SK-N-SH (cell line): ENCODE results near the gene TJP1. TPM values are rescaled to one million over a fixed set of nuclear protein-coding genes. Genes with fewer than 3 reads are reported as not detected.
A peak's percentile ranks its signal among the peaks of the same experiment; 100 is the strongest.

Experiments used
- CTCF ChIA-PET: fragments of 300-600, 350-600 bp; formaldehyde crosslinking; extraction: SDS; loops from one replicate; lab custom pipeline; 2021; lab: Yijun Ruan, JAX
- POLR2A ChIA-PET: fragments of 350-600 bp; sonication (Branson Sonifier 250); formaldehyde crosslinking; extraction: SDS; loops from one replicate; lab custom pipeline; 2020; ENCODE audit warnings: antibody characterized with exemption, inconsistent platforms; lab: Yijun Ruan, JAX
- DNase-seq: peaks from one replicate; pipeline ENCODE4 v3.0.0; 2012
- H2AFZ ChIP-seq: fragments of 200-600 bp; sonication (generic); 2 replicates; pipeline ENCODE4 v1.8.1; 2016; ENCODE audit warnings: antibody characterized with exemption, mild to moderate bottlenecking, low read depth
- H3F3A ChIP-seq: fragments of 200-600 bp; sonication (generic); replicated peaks from 2 replicates; pipeline ENCODE3; 2016; ENCODE audit warnings: antibody characterized with exemption, mild to moderate bottlenecking; ENCODE audit not compliant: insufficient read depth
- H3K27ac ChIP-seq, 2 experiments: fragments of 200-500 bp in 1 of 2; fragments of 200-600 bp in 1 of 2; sonication (Bioruptor generic) in 1 of 2; sonication (generic), shearing (Covaris generic) in 1 of 2; 2 replicates each; pipeline versions ENCODE4 v1.5.1 to v1.6.1; 2014 to 2016; ENCODE audit warnings: low read depth in 2 of 2, inconsistent platforms in 1 of 2, low read length in 1 of 2, mild to moderate bottlenecking in 1 of 2, mixed read lengths in 1 of 2
- H3K27me3 ChIP-seq: fragments of 200-600 bp; sonication (generic), shearing (Covaris generic); 2 replicates; pipeline ENCODE4 v1.6.1; 2016; ENCODE audit warnings: mixed run types; ENCODE audit not compliant: insufficient read depth
- H3K36me3 ChIP-seq, 2 experiments: fragments of 200-500 bp in 1 of 2; fragments of 200-600 bp in 1 of 2; sonication (Bioruptor generic) in 1 of 2; sonication (generic) in 1 of 2; replicated peaks in 1 of 2; 2 replicates each; pipeline versions ENCODE3 to v1.5.1; 2014 to 2016; ENCODE audit warnings: low read length in 1 of 2, mild to moderate bottlenecking in 1 of 2; ENCODE audit not compliant: insufficient read depth in 2 of 2, control insufficient read depth in 1 of 2
- H3K4me1 ChIP-seq, 2 experiments: fragments of 200-500 bp in 1 of 2; fragments of 200-600 bp in 1 of 2; sonication (Bioruptor generic) in 1 of 2; sonication (generic), shearing (Covaris generic) in 1 of 2; 2 replicates each; pipeline versions ENCODE4 v1.5.1 to v1.6.1; 2014 to 2016; ENCODE audit warnings: low read depth in 1 of 2, low read length in 1 of 2, mixed run types in 1 of 2; ENCODE audit not compliant: insufficient read depth in 2 of 2, control insufficient read depth in 1 of 2
- H3K4me2 ChIP-seq: fragments of 200-600 bp; sonication (generic), shearing (Covaris generic); 2 replicates; pipeline ENCODE4 v1.6.1; 2017; ENCODE audit warnings: mixed run types
- H3K4me3 ChIP-seq, 2 experiments: fragments of 200-500 bp in 1 of 2; fragments of 200-600 bp in 1 of 2; sonication (Bioruptor generic) in 1 of 2; sonication (generic), shearing (Covaris generic) in 1 of 2; 2 replicates each; pipeline versions ENCODE4 v1.5.1 to v1.8.1; 2014 to 2016; ENCODE audit warnings: low read depth in 2 of 2, inconsistent platforms in 1 of 2, low read length in 1 of 2, mild to moderate bottlenecking in 1 of 2, mixed read lengths in 1 of 2, moderate library complexity in 1 of 2
- H3K79me2 ChIP-seq: fragments of 200-600 bp; sonication (generic); 2 replicates; pipeline ENCODE4 v1.8.1; 2017; ENCODE audit warnings: mild to moderate bottlenecking; ENCODE audit not compliant: insufficient read depth
- H3K9ac ChIP-seq: fragments of 200-600 bp; sonication (generic); 2 replicates; pipeline ENCODE4 v1.6.1; 2017; ENCODE audit warnings: mixed run types
- H3K9me2 ChIP-seq: fragments of 200-600 bp; sonication (generic); 2 replicates; pipeline ENCODE4 v1.6.1; 2017; ENCODE audit warnings: mixed run types
- H3K9me3 ChIP-seq: fragments of 200-600 bp; sonication (generic); 2 replicates; pipeline ENCODE4 v1.6.1; 2017; ENCODE audit warnings: mixed run types, mild to moderate bottlenecking, moderate library complexity
- H4K20me1 ChIP-seq: fragments of 200-600 bp; sonication (generic); 2 replicates; pipeline ENCODE4 v1.6.1; 2017; ENCODE audit warnings: mild to moderate bottlenecking, mixed run types; ENCODE audit not compliant: insufficient read depth
- CHD2 ChIP-seq: fragments of 150-350 bp; IDR thresholded peaks from 2 replicates; pipeline ENCODE4 v1.6.1; 2018; ENCODE audit warnings: low read length; ENCODE audit not compliant: partially characterized antibody
- FOSL2 ChIP-seq: IDR thresholded peaks from 2 replicates; pipeline ENCODE4 v1.4.0; 2012; ENCODE audit warnings: low read depth, mild to moderate bottlenecking, moderate library complexity, borderline replicate concordance
- FOXJ3 ChIP-seq: sonication (generic); formaldehyde crosslinking; IDR thresholded peaks from 2 replicates; pipeline ENCODE4 v1.5.1; 2020; ENCODE audit warnings: mild to moderate bottlenecking, missing genetic modification reagents
- JUND ChIP-seq: IDR thresholded peaks from 2 replicates; pipeline ENCODE4 v1.4.0; 2012
- MEF2A ChIP-seq: IDR thresholded peaks from 2 replicates; pipeline ENCODE4 v1.4.0; 2012; ENCODE audit warnings: low read depth, borderline replicate concordance
- NFIC ChIP-seq: IDR thresholded peaks from 2 replicates; pipeline ENCODE4 v1.4.0; 2012; ENCODE audit warnings: borderline replicate concordance
- NRF1 ChIP-seq: IDR thresholded peaks from 2 replicates; pipeline ENCODE4 v1.6.1; 2012; ENCODE audit warnings: low read depth, mild to moderate bottlenecking, low read length
- RAD21 ChIP-seq: IDR thresholded peaks from 2 replicates; pipeline ENCODE4 v1.6.1; 2012; ENCODE audit warnings: mild to moderate bottlenecking, low read length
- RXRA ChIP-seq: IDR thresholded peaks from 2 replicates; pipeline ENCODE4 v1.4.0; 2012; ENCODE audit warnings: low read depth, mild to moderate bottlenecking, borderline replicate concordance
- SIN3A ChIP-seq: IDR thresholded peaks from 2 replicates; pipeline ENCODE4 v1.6.1; 2012; ENCODE audit warnings: low read depth, mild to moderate bottlenecking, low read length, moderate library complexity, borderline replicate concordance
- TAF1 ChIP-seq: IDR thresholded peaks from 2 replicates; pipeline ENCODE4 v1.6.1; 2012; ENCODE audit warnings: low read depth, mild to moderate bottlenecking, low read length, moderate library complexity, borderline replicate concordance
- TCF12 ChIP-seq: IDR thresholded peaks from 2 replicates; pipeline ENCODE4 v1.4.0; 2012
- YY1 ChIP-seq: IDR thresholded peaks from 2 replicates; pipeline ENCODE4 v1.4.0; 2012; ENCODE audit warnings: low read depth, mild to moderate bottlenecking
- WGBS: methylation state at CpG from one replicate; pipeline ENCODE4 v1.1.6; 2017; ENCODE audit warnings: low lambda C conversion rate; 5-methylcytosine and 5-hydroxymethylcytosine counted together
- polyA plus RNA-seq, 3 experiments: library from polyadenylated mRNA; depleted of rRNA; stranded (reverse); fragments of >200 nt; gene quantifications; 2 replicates each; pipeline ENCODE4 v1.2.3, GENCODE V29; 2012
- TF ChIP-seq, protein P1 (sequence below): IDR thresholded peaks from 2 replicates; pipeline ENCODE4 v1.4.0; 2012; ENCODE audit warnings: low read depth, borderline replicate concordance
- TF ChIP-seq, protein P2 (sequence below): fragments of 150-350 bp; IDR thresholded peaks from 2 replicates; pipeline ENCODE4 v1.6.1; 2017; ENCODE audit warnings: antibody characterized with exemption, low read length, low read depth, borderline replicate concordance
- TF ChIP-seq, protein P3 (sequence below): fragments of 200-600 bp; sonication (generic); IDR thresholded peaks from 2 replicates; pipeline ENCODE4 v1.6.1; 2017; ENCODE audit warnings: antibody characterized with exemption, mild to moderate bottlenecking, moderate library complexity
- TF ChIP-seq, protein P4 (sequence below): IDR thresholded peaks from 2 replicates; pipeline ENCODE4 v1.4.0; 2012; ENCODE audit warnings: low read depth, borderline replicate concordance

The TJP1 gene
- polyA plus RNA-seq, 1 of the 3 experiments (the other 2 are of a cell fraction), result 17.5 TPM

DNA sequence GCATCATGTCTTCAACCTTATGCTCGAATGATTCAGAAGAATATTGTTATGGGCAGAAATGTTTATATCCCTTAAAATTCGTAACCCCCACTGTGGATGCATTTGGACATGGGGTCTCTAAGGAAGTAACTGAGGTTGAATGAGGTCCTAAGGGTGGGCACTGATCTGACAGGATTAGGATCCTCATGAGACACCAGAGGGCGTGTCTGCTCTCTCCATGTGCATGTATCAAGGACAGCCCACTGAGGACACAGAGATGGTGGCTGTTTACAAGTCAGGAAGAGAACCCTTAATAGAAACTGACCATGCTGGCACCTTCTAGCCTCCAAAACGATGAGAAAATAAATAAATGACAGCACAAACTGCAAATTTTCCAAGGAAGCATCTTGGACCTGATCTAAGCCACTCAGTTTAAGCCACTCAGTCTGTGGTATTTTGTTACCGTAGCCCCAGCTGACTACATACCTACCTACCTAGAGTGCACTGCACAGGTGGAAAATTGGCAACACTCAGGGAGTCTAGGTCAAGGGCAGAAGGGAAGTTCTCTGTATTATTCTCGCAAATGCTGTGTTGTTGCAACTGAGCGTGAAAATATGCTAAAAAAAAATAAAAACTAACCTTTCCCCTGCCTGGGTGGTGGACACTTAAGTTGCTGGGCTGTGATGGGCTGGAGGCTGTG is 126.6 kb downstream of the TJP1 start:
- no peaks in the 10 kb centered on the region for H3K79me2 ChIP-seq
- TF ChIP-seq FOSL2, result no peak
- TF ChIP-seq RAD21, result peak; percentile 6; the same call in 1 of the 2 replicates
- H3K27ac ChIP-seq, result no peak overlapping the region
- no peak overlapping the region for H3K4me2 ChIP-seq
- WGBS, result 89% methylated on average over 7 of the region's 7 CpGs
- H3K4me3 ChIP-seq, result no peak overlapping the region
- H3K9me3 ChIP-seq, result no peaks in the 10 kb centered on the region
- H3K27me3 ChIP-seq, result no peaks in the 10 kb centered on the region
- no peak overlapping the region for H2AFZ ChIP-seq
- H3K9ac ChIP-seq, result no peak overlapping the region
- no peaks in the 10 kb centered on the region for H3K9me2 ChIP-seq
- peaks cover 24% of the 10 kb centered on the region for H3F3A ChIP-seq
- H4K20me1 ChIP-seq, result no peaks in the 10 kb centered on the region
- ChIA-PET POLR2A (no interaction called here), CTCF (interaction anchor here (0.8 to 1.8 kb wide), 2 partner anchors 230 to 380 kb away, joined by 3 to 6 read pairs; no protein-coding TSS in a partner anchor)
- H3K36me3 ChIP-seq, result peaks cover 27 to 31% of the 10 kb centered on the region in 2 experiments
- H3K4me1 ChIP-seq, result peaks cover 4 to 5% of the 10 kb centered on the region in 2 experiments; a peak in 3 of 4 replicates
- no peak for DNase-seq

DNA sequence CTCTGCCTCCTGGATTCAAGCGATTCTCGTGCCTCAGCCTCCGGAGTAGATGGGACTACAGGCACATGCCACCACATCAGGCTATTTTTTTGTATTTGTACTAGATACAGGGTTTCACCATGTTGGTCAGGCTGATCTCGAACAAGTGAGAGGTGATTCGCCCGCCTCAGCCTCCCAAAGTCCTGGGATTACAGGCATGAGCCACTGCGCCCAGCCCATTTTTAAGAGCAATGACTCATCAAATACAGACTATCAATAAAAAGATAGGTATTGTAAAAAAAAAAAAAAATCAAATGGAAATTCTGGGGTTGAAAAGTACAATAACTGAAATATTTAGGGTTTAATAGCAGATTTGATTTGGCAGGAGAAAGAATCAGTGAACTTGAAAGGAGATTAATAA is 129.0 kb downstream of the TJP1 start:
- peaks cover 5 to 13% of the 10 kb centered on the region in 2 experiments for H3K36me3 ChIP-seq
- H3K27me3 ChIP-seq, result no peaks in the 10 kb centered on the region
- peaks cover 5 to 13% of the 10 kb centered on the region in 2 experiments; a peak in 3 of 4 replicates for H3K4me1 ChIP-seq
- no peak overlapping the region for H3K9ac ChIP-seq
- TF ChIP-seq NFIC (no peak), TAF1 (no peak), CHD2 (no peak), MEF2A (no peak), YY1 (no peak), FOXJ3 (no peak), JUND (no peak), RAD21 (no peak), RXRA (no peak), TCF12 (no peak), NRF1 (no peak), FOSL2 (no peak), SIN3A (no peak)
- TF ChIP-seq, protein P1, sequence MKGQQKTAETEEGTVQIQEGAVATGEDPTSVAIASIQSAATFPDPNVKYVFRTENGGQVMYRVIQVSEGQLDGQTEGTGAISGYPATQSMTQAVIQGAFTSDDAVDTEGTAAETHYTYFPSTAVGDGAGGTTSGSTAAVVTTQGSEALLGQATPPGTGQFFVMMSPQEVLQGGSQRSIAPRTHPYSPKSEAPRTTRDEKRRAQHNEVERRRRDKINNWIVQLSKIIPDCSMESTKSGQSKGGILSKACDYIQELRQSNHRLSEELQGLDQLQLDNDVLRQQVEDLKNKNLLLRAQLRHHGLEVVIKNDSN, result no peak
- TF ChIP-seq, protein P2, sequence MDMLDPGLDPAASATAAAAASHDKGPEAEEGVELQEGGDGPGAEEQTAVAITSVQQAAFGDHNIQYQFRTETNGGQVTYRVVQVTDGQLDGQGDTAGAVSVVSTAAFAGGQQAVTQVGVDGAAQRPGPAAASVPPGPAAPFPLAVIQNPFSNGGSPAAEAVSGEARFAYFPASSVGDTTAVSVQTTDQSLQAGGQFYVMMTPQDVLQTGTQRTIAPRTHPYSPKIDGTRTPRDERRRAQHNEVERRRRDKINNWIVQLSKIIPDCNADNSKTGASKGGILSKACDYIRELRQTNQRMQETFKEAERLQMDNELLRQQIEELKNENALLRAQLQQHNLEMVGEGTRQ, result no peak
- TF ChIP-seq, protein P3, sequence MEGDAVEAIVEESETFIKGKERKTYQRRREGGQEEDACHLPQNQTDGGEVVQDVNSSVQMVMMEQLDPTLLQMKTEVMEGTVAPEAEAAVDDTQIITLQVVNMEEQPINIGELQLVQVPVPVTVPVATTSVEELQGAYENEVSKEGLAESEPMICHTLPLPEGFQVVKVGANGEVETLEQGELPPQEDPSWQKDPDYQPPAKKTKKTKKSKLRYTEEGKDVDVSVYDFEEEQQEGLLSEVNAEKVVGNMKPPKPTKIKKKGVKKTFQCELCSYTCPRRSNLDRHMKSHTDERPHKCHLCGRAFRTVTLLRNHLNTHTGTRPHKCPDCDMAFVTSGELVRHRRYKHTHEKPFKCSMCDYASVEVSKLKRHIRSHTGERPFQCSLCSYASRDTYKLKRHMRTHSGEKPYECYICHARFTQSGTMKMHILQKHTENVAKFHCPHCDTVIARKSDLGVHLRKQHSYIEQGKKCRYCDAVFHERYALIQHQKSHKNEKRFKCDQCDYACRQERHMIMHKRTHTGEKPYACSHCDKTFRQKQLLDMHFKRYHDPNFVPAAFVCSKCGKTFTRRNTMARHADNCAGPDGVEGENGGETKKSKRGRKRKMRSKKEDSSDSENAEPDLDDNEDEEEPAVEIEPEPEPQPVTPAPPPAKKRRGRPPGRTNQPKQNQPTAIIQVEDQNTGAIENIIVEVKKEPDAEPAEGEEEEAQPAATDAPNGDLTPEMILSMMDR, result no peak
- TF ChIP-seq, protein P4, sequence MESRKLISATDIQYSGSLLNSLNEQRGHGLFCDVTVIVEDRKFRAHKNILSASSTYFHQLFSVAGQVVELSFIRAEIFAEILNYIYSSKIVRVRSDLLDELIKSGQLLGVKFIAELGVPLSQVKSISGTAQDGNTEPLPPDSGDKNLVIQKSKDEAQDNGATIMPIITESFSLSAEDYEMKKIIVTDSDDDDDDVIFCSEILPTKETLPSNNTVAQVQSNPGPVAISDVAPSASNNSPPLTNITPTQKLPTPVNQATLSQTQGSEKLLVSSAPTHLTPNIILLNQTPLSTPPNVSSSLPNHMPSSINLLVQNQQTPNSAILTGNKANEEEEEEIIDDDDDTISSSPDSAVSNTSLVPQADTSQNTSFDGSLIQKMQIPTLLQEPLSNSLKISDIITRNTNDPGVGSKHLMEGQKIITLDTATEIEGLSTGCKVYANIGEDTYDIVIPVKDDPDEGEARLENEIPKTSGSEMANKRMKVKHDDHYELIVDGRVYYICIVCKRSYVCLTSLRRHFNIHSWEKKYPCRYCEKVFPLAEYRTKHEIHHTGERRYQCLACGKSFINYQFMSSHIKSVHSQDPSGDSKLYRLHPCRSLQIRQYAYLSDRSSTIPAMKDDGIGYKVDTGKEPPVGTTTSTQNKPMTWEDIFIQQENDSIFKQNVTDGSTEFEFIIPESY, result no peak
- no peaks in the 10 kb centered on the region for H3K9me3 ChIP-seq
- ChIA-PET CTCF (interaction anchor here (1.0 to 1.2 kb wide), 2 partner anchors 18 to 22 kb away, joined by 3 to 4 read pairs; no protein-coding TSS in a partner anchor), POLR2A (no interaction called here)
- 94% methylated on average over 7 of the region's 7 CpGs for whole genome bisulfite sequencing
- H3K27ac ChIP-seq, result no peak overlapping the region
- H3K4me2 ChIP-seq, result no peak overlapping the region
- DNase-seq, result no peak
- H3K9me2 ChIP-seq, result no peaks in the 10 kb centered on the region
- peaks cover 22% of the 10 kb centered on the region for H3F3A ChIP-seq
- H3K4me3 ChIP-seq, result no peak overlapping the region
- no peaks in the 10 kb centered on the region for H3K79me2 ChIP-seq
- H2AFZ ChIP-seq, result no peak overlapping the region
- no peaks in the 10 kb centered on the region for H4K20me1 ChIP-seq
